HG02610 (cell line): ENCODE data around the gene CARMIL3.

Experiments used
- ATAC-seq: cut with Tn5 transposase; IDR thresholded peaks from one replicate; pipeline ENCODE4 v1.9.1; 2021; ENCODE audit warnings: mild to moderate bottlenecking, moderate library complexity; ENCODE audit not compliant: unreplicated experiment

CARMIL3 gene

DNA sequence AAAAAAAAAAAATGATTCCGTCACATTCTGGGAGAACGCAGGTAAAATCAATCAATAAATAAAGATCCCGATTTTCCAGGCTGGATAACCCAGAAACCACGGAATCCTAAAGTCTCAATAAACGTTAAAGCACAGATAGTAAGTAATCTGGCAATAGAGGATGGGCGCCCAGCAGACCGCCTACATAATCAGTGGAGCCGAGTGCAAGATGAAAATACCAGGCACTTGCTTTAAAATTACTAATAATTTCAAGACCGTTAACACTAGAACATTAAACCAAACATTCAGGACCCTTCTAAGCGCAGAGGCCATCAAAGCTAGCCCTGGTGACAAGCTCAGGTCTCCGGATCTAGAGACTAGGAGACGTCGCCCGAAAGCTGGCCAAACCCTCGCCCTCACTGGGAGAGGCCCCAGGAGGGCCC is 61.6 kb downstream of the CARMIL3 start:
- no peak for ATAC-seq

- peak; percentile 21 for ATAC-seq
Measured at GRCh38 chr14:24113801-24114531, 62.2 kb downstream of the CARMIL3 start.

DNA sequence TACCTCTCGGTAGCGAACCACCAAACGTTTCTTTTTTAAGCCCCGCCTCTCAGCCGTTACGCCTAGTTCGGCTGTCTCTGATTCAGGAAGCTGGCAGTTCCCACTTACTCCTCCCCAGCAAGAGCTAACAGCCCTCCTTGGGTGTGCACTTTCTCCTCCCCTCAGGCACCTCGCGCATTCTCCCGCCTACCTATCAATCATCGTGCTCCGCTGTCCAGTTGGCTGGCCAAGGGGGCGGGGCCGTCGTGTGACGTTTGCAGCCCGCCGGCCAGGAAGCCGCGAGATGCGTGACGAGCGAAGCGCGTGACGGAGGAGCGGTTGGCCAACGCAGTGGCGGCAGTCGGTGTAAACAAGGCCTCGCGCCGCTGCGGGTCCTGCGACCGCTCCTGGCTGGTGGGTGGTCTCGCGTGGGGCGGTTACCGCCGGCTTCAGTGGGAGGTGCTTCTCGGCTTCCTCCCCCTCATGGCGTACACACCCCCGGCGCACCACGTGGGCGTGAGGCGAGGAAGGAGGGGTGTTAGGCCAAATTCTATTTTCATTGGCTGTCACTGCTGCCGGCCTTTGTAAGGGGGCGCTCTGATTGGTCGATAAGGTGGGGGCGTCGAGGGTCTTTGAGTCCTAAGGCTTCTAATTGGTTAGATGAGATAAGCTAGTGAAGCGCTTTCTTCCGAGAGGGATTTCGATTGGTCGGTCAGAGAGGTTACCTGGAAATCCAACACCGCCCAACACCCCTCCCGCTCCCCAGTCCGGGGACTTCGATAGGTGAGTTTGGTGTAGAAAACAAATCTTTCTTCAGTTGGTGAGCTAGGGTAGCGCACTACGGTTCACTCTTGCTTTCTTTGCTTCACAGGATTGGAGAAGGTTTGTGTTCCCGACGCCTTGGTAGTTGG is 63.0 kb downstream of the CARMIL3 start, which contains the start of the genes DCAF11 and NRL:
Gene DCAF11 (plus strand): TSS at position 246 of the 890 bp plus-strand sequence. CDS start 818 bp downstream, outside the sequence.
Gene NRL (minus strand): TSS at position 418 of the 890 bp plus-strand sequence. CDS start 32,101 bp downstream, outside the sequence.
- peak; percentile 87 for ATAC-seq

DNA sequence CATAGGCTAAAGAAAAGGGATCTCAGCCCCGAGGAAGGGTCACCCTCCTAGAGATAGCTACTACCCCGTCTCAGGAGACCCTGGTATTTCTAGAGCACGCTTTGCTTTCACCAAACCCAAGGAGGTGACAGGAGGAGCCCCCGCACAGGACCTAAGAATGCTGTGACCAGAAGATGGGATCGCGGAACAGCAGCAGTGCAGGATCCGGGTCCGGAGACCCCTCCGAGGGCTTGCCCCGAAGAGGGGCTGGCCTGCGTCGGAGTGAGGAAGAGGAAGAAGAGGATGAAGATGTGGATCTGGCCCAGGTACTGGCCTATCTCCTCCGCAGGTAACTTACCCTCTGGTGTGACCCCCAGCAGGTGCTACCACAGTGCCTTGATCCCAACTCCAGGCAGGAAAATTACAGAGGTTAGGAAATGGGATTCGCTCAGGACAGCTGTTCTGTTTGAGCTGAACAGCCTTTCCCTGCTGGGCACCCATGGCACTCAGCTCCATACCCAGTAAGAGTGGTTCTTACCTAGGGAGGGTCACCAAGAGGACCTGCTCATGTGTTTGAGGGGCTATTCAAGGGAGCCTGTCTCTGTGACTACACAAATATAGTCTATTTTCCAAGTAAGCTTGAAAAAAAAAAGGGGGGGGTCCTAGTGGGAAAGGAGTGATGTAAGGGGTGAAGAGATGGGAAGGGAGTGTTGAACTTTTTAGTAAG is 63.8 kb downstream of the CARMIL3 start:
- ATAC-seq: no peak

DNA sequence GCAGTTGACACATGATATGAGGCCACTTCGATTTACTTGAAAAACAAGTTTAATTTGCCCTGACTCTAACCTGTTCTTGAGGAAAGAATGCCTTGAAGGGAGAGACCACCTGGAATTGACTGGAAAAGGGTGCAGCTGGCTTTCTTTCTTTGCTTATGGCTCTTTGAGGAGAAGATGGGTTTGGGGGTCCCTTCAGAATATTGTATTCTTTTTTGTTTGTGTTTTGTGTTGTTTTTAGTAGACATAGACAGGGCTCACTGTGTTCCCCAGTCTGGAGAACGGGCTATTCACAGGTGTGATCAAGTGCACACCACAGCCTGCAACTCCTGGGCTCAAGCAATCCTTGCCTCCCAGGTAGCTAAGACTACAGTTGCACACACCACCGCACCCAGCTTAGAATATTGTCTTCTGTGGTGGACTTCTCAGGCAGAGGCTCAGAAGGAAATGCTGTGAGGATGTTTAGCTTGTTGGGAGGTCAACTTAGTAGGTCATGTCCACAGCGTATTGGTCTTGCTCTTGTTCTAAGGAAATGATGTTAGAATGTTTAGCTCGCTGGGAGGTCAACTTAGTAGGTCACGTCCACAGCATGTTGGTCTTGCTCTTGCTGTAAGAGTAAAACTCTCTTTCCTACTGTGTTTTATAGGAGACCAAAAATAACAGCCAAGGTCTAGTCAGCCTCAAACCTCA is 64.5 kb downstream of the CARMIL3 start:
- no peak for ATAC-seq

GRCh38 chr14:24117179-24117578 is 65.4 kb downstream of the CARMIL3 start:
- ATAC-seq: no peak
